HG02798 (cell line): ENCODE results near the gene DNAJC6.
"Not testable (repeated sequence)": the region's sequence is repeated elsewhere in the genome, so short reads cannot be mapped to it uniquely, and the experiment has no call there.

Experiments used
- ATAC-seq: cut with Tn5 transposase; IDR thresholded peaks from one replicate; pipeline ENCODE4 v1.9.1; 2021; ENCODE audit warnings: mild to moderate bottlenecking; ENCODE audit not compliant: unreplicated experiment, poor library complexity

Gene DNAJC6

GRCh38 chr1:65423884-65424572 lies 114.7 kb downstream of the DNAJC6 start:
- no peak for ATAC-seq

GRCh38 chr1:65424573-65424889 lies 115.2 kb downstream of the DNAJC6 start:
- ATAC-seq = no peak

GRCh38 chr1:65425006-65425405 lies 115.7 kb downstream of the DNAJC6 start:
- no peak for ATAC-seq

GRCh38 chr1:65425697-65426096 lies 116.4 kb downstream of the DNAJC6 start:
- no peak for ATAC-seq

- no peak for ATAC-seq
Measured at GRCh38 chr1:65429078-65429477, 119.7 kb downstream of the DNAJC6 start.

GRCh38 chr1:65429806-65430205 lies 120.5 kb downstream of the DNAJC6 start:
- no peak for ATAC-seq

GRCh38 chr1:65431111-65431705 lies 121.9 kb downstream of the DNAJC6 start:
- ATAC-seq = peak; percentile 69

GRCh38 chr1:65432918-65433317 lies 123.6 kb downstream of the DNAJC6 start:
- no peak for ATAC-seq

- ATAC-seq = no peak
Measured at GRCh38 chr1:65434255-65434654, 124.9 kb downstream of the DNAJC6 start.

GRCh38 chr1:65434760-65435159 lies 125.4 kb downstream of the DNAJC6 start:
- ATAC-seq = no peak

- no peak for ATAC-seq
Measured at GRCh38 chr1:65435987-65436386, 126.6 kb downstream of the DNAJC6 start.

GRCh38 chr1:65437616-65438015 lies 128.3 kb downstream of the DNAJC6 start:
- no peak for ATAC-seq

- no peak for ATAC-seq
Measured at GRCh38 chr1:65440322-65440900, 131.1 kb downstream of the DNAJC6 start.

GRCh38 chr1:65440915-65441314 lies 131.6 kb downstream of the DNAJC6 start:
- no peak for ATAC-seq

GRCh38 chr1:65441464-65441863 lies 132.1 kb downstream of the DNAJC6 start:
- no peak for ATAC-seq

GRCh38 chr1:65442442-65442841 lies 133.1 kb downstream of the DNAJC6 start:
- no peak for ATAC-seq

- ATAC-seq = no peak
Measured at GRCh38 chr1:65443647-65444046, 134.3 kb downstream of the DNAJC6 start.

GRCh38 chr1:65444128-65444640 lies 134.8 kb downstream of the DNAJC6 start:
- no peak for ATAC-seq

- no peak for ATAC-seq
Measured at GRCh38 chr1:65445837-65446236, 136.5 kb downstream of the DNAJC6 start.

- ATAC-seq = no peak
Measured at GRCh38 chr1:65449214-65449823, 140.0 kb downstream of the DNAJC6 start.

- ATAC-seq = not testable (repeated sequence)
Measured at GRCh38 chr1:65455678-65456077, 146.3 kb downstream of the DNAJC6 start.
